H9 (cell line): ENCODE data around the gene MITF. TPM values are rescaled to one million over a fixed set of nuclear protein-coding genes. Genes with fewer than 3 reads are reported as not detected.

ENCODE experiments used
- DNase-seq: peaks from one replicate; pipeline ENCODE4 v3.0.0-alpha.2; 2017
- H2AFZ ChIP-seq: one replicate; pipeline ENCODE4 v1.6.1; 2013; ENCODE audit warnings: mild to moderate bottlenecking, low read length, control low read depth, moderate library complexity
- H2AK5ac ChIP-seq: 2 replicates; pipeline ENCODE4 v1.6.1; 2013; ENCODE audit warnings: low read length, control low read depth, mixed read lengths; ENCODE audit not compliant: insufficient read length
- H2BK120ac ChIP-seq: one replicate; pipeline ENCODE4 v1.6.1; 2013; ENCODE audit warnings: low read depth, mild to moderate bottlenecking, low read length, control low read depth, inconsistent platforms; ENCODE audit not compliant: poor library complexity, severe bottlenecking
- H2BK12ac ChIP-seq: 2 replicates; pipeline ENCODE4 v1.6.1; 2013; ENCODE audit warnings: low read length, control low read depth, mixed read lengths, low read depth; ENCODE audit not compliant: insufficient read length
- H2BK15ac ChIP-seq: 2 replicates; pipeline ENCODE4 v1.6.1; 2013; ENCODE audit warnings: low read depth, low read length, control low read depth
- H2BK20ac ChIP-seq: one replicate; pipeline ENCODE4 v1.6.1; 2013; ENCODE audit warnings: low read depth, mild to moderate bottlenecking, low read length, control low read depth, inconsistent platforms; ENCODE audit not compliant: poor library complexity, severe bottlenecking
- H2BK5ac ChIP-seq: 2 replicates; pipeline ENCODE4 v1.6.1; 2013; ENCODE audit warnings: low read length, control low read depth, mixed read lengths; ENCODE audit not compliant: insufficient read length
- H3K14ac ChIP-seq: 2 replicates; pipeline ENCODE4 v1.6.1; 2013; ENCODE audit warnings: low read length, control low read depth; ENCODE audit not compliant: insufficient read depth
- H3K18ac ChIP-seq: 2 replicates; pipeline ENCODE4 v1.6.1; 2013; ENCODE audit warnings: low read depth, mild to moderate bottlenecking, mixed read lengths, low read length, control low read depth; ENCODE audit not compliant: insufficient read length
- H3K23ac ChIP-seq: 2 replicates; pipeline ENCODE4 v1.6.1; 2013; ENCODE audit warnings: low read length, control low read depth, mixed read lengths, low read depth; ENCODE audit not compliant: insufficient read length
- H3K23me2 ChIP-seq: 2 replicates; pipeline ENCODE4 v1.6.1; 2013; ENCODE audit warnings: low read depth, mild to moderate bottlenecking, mixed read lengths, low read length, control low read depth; ENCODE audit not compliant: insufficient read length, poor library complexity, severe bottlenecking
- H3K27ac ChIP-seq: 2 replicates; pipeline ENCODE4 v1.5.1; 2013; ENCODE audit warnings: low read length, control low read depth, mixed read lengths, low read depth; ENCODE audit not compliant: insufficient read length
- H3K27me3 ChIP-seq: 2 replicates; pipeline ENCODE4 v1.6.1; 2013; ENCODE audit warnings: low read length, control low read depth, inconsistent platforms; ENCODE audit not compliant: insufficient read depth
- H3K4ac ChIP-seq: 2 replicates; pipeline ENCODE4 v1.6.1; 2013; ENCODE audit warnings: low read depth, mild to moderate bottlenecking, control low read depth, inconsistent platforms, low read length, moderate library complexity
- H3K4me1 ChIP-seq: 2 replicates; pipeline ENCODE4 v1.6.1; 2013; ENCODE audit warnings: low read length, control low read depth, inconsistent platforms; ENCODE audit not compliant: insufficient read depth
- H3K4me2 ChIP-seq: 2 replicates; pipeline ENCODE4 v1.6.1; 2013; ENCODE audit warnings: low read length, control low read depth, mixed read lengths; ENCODE audit not compliant: insufficient read length, insufficient read depth
- H3K56ac ChIP-seq: 2 replicates; pipeline ENCODE4 v1.6.1; 2013; ENCODE audit warnings: low read depth, mild to moderate bottlenecking, mixed read lengths, low read length, control low read depth; ENCODE audit not compliant: insufficient read length
- H3K79me1 ChIP-seq: 2 replicates; pipeline ENCODE4 v1.6.1; 2013; ENCODE audit warnings: low read depth, mild to moderate bottlenecking, moderate library complexity, low read length, control low read depth, inconsistent platforms; ENCODE audit not compliant: insufficient read depth, poor library complexity, severe bottlenecking
- H3K79me2 ChIP-seq: 2 replicates; pipeline ENCODE4 v1.6.1; 2013; ENCODE audit warnings: low read length, control low read depth, inconsistent platforms; ENCODE audit not compliant: insufficient read depth
- H3K9ac ChIP-seq: 2 replicates; pipeline ENCODE4 v1.6.1; 2013; ENCODE audit warnings: low read length, control low read depth, mixed read lengths; ENCODE audit not compliant: insufficient read length; ENCODE audit errors: extremely low read depth
- H3K9me3 ChIP-seq: one replicate; pipeline ENCODE4 v1.6.1; 2013; ENCODE audit warnings: low read depth, low read length, inconsistent platforms; ENCODE audit not compliant: control insufficient read depth
- H3T11ph ChIP-seq: one replicate; pipeline ENCODE4 v1.6.1; 2013; ENCODE audit warnings: mild to moderate bottlenecking, low read length, control low read depth, inconsistent platforms
- H4K20me1 ChIP-seq: one replicate; pipeline ENCODE4 v1.6.1; 2013; ENCODE audit not compliant: control insufficient read depth, insufficient read length, insufficient read depth
- H4K5ac ChIP-seq: 2 replicates; pipeline ENCODE4 v1.6.1; 2013; ENCODE audit warnings: low read depth, mild to moderate bottlenecking, mixed read lengths, low read length, control low read depth; ENCODE audit not compliant: insufficient read length
- H4K8ac ChIP-seq: replicated peaks from 2 replicates; pipeline ENCODE4 v1.6.1; 2013; ENCODE audit warnings: low read length, control low read depth, mixed read lengths, low read depth; ENCODE audit not compliant: insufficient read length
- H4K91ac ChIP-seq: 2 replicates; pipeline ENCODE4 v1.6.1; 2013; ENCODE audit warnings: low read depth, mild to moderate bottlenecking, moderate library complexity, mixed read lengths, low read length, control low read depth; ENCODE audit not compliant: insufficient read length
- H3K27ac Mint-ChIP-seq, 3 experiments: 2 replicates in 2 of 3; 3 replicates in 1 of 3; pipeline ENCODE4 v1.8.0; 2020 to 2021; ENCODE audit warnings: mixed read lengths in 3 of 3, mild to moderate bottlenecking in 1 of 3, moderate library complexity in 1 of 3
- H3K27me3 Mint-ChIP-seq: 2 replicates; pipeline ENCODE4 v1.8.0; 2021; ENCODE audit warnings: low read depth, mild to moderate bottlenecking, moderate library complexity, mixed read lengths
- H3K36me3 Mint-ChIP-seq, 3 experiments: 2 replicates in 2 of 3; 3 replicates in 1 of 3; pipeline ENCODE4 v1.8.0; 2020 to 2021; ENCODE audit warnings: low read depth in 3 of 3, mixed read lengths in 3 of 3; ENCODE audit not compliant: insufficient read depth in 1 of 3
- H3K4me1 Mint-ChIP-seq, 2 experiments: 2 replicates each; pipeline ENCODE4 v1.8.0; 2020; ENCODE audit warnings: mixed read lengths in 2 of 2
- H3K4me3 Mint-ChIP-seq, 2 experiments: 2 replicates in 1 of 2; 3 replicates in 1 of 2; pipeline ENCODE4 v1.8.0; 2020 to 2021; ENCODE audit warnings: mild to moderate bottlenecking in 2 of 2, mixed read lengths in 2 of 2, moderate library complexity in 1 of 2
- H3K9me3 Mint-ChIP-seq, 2 experiments: 2 replicates in 1 of 2; 3 replicates in 1 of 2; pipeline ENCODE4 v1.8.0; 2020; ENCODE audit warnings: mild to moderate bottlenecking in 2 of 2, mixed read lengths in 2 of 2, moderate library complexity in 1 of 2
- CTCF ChIP-seq: fragments of 200-600 bp; sonication (generic); conservative IDR thresholded peaks from 3 replicates; pipeline ENCODE4 v1.8.0; 2021; ENCODE audit warnings: antibody characterized with exemption, mild to moderate bottlenecking
- WGBS: extraction: QIAGEN DNeasy Blood & Tissue Kit; methylation state at CpG from one replicate; pipeline ENCODE4 v1.1.7; 2013; ENCODE audit warnings: missing lambda C conversion rate, low lambda C conversion rate, mixed read lengths; ENCODE audit not compliant: insufficient read length; ENCODE audit errors: extremely low coverage; 5-methylcytosine and 5-hydroxymethylcytosine counted together
- total RNA-seq: library from RNA; stranded (reverse); gene quantifications from 2 replicates; pipeline ENCODE4 v1.2.1, GENCODE V29; 2021

Gene MITF
- total RNA-seq, 1 experiment from 2014 or later = 0.81 TPM

DNA sequence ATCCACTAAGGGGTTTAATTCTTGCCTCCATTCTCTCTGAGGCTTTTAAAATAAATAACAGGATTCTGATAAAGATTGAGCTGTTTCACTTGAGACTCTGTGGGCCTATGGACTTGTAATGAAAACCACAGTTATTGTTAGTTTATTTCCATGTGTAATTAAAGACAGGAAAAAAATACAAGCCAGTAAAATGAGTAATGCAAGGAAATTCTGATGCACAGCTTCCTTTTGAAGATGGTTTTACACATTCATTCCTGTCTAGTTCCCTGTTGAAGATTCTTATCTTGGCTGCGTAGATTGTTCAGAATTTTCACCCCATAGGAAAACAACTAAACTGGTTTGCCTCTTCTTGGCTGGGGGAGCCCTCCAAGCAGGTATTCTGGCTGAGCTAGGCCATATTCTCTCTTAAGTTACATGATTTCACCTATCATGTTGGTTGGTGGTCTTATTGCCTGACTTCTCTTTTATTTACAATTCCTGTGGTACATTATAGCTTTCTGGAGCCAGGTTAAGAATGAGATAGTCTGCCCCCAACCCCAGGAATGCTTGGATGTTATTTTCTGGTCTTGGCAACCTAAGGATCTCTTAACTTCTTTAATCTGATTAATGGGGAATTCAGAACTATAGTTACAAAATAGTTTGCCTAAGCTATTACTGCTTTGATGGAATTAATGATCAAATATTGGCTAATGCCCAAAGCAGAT is 67.6 kb downstream of the MITF start:
- Mint-ChIP-seq H3K4me3 (no peak overlapping the region), H3K27me3 (no peaks in the 10 kb centered on the region; the same call in none of the 2 replicates), H3K27ac (no peak overlapping the region), H3K36me3 (no peaks in the 10 kb centered on the region), H3K9me3 (no peaks in the 10 kb centered on the region), H3K4me1 (peaks cover 10 to 11% of the 10 kb centered on the region in 2 experiments)
- TF ChIP-seq CTCF = no peak
- Histone ChIP-seq H2BK5ac (no peak overlapping the region), H4K5ac (no peak overlapping the region), H3K4ac (no peak overlapping the region), H2BK120ac (no peak overlapping the region), H2BK15ac (no peak overlapping the region), H2AK5ac (no peak overlapping the region), H4K91ac (no peak overlapping the region), H3K14ac (no peak overlapping the region), H3K56ac (no peak overlapping the region), H3K4me1 (no peaks in the 10 kb centered on the region), H3K23ac (no peak overlapping the region), H3T11ph (no peak overlapping the region), H4K20me1 (no peaks in the 10 kb centered on the region), H3K18ac (no peak overlapping the region), H2BK20ac (no peak overlapping the region), H3K9me3 (no peaks in the 10 kb centered on the region), H2BK12ac (no peak overlapping the region), H3K79me2 (no peaks in the 10 kb centered on the region), H3K79me1 (no peaks in the 10 kb centered on the region), H3K27ac (no peak overlapping the region), H3K23me2 (no peaks in the 10 kb centered on the region), H4K8ac (no peak overlapping the region), H3K4me2 (no peak overlapping the region), H2AFZ (no peak overlapping the region), H3K27me3 (no peaks in the 10 kb centered on the region), H3K9ac (no peak overlapping the region)
- no peak for DNase-seq
- WGBS = no CpG with 5 or more reads among the region's 1 CpG
